ENCODE data around the gene PMEPA1. TPM values are rescaled to one million over a fixed set of nuclear protein-coding genes. Genes with fewer than 3 reads are reported as not detected.

The PMEPA1 gene
- total RNA-seq, 1 experiment from 2014 or later: 89.8 TPM

- CTCF ChIA-PET: no interaction called here
- in situ Hi-C loops (cut with HindIII; ENCODE audit: low pct_unique_long_range_greater_than_20kb, low sequenced_read_pairs): no loop called here
- H3K9me3 ChIP-seq (ENCODE audit: control insufficient read depth, insufficient read depth, low read depth, low read length): no peaks in the 10 kb centered on the region
- H3K27ac ChIP-seq (ENCODE audit: low read length): no peak overlapping the region
- no peaks in the 10 kb centered on the region for H3K36me3 ChIP-seq (ENCODE audit: control insufficient read depth, insufficient read depth, low read length)
- no TSS peak for BruUV-seq (replicated peaks)
- TF ChIP-seq TCF7L2 (IDR thresholded peaks at IDR 0.05; ENCODE audit: low read depth, low read length): no peak
- TF ChIP-seq, protein P1, sequence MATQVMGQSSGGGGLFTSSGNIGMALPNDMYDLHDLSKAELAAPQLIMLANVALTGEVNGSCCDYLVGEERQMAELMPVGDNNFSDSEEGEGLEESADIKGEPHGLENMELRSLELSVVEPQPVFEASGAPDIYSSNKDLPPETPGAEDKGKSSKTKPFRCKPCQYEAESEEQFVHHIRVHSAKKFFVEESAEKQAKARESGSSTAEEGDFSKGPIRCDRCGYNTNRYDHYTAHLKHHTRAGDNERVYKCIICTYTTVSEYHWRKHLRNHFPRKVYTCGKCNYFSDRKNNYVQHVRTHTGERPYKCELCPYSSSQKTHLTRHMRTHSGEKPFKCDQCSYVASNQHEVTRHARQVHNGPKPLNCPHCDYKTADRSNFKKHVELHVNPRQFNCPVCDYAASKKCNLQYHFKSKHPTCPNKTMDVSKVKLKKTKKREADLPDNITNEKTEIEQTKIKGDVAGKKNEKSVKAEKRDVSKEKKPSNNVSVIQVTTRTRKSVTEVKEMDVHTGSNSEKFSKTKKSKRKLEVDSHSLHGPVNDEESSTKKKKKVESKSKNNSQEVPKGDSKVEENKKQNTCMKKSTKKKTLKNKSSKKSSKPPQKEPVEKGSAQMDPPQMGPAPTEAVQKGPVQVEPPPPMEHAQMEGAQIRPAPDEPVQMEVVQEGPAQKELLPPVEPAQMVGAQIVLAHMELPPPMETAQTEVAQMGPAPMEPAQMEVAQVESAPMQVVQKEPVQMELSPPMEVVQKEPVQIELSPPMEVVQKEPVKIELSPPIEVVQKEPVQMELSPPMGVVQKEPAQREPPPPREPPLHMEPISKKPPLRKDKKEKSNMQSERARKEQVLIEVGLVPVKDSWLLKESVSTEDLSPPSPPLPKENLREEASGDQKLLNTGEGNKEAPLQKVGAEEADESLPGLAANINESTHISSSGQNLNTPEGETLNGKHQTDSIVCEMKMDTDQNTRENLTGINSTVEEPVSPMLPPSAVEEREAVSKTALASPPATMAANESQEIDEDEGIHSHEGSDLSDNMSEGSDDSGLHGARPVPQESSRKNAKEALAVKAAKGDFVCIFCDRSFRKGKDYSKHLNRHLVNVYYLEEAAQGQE (IDR thresholded peaks at IDR 0.05; ENCODE audit: insufficient read depth in 1 of 2, low read depth in 2 of 2, low read length in 1 of 2): no peak
- TF ChIP-seq SIN3A (IDR thresholded peaks at IDR 0.05; ENCODE audit: borderline replicate concordance, insufficient read depth, low read depth, low read length): no peak
- no peak for TF ChIP-seq CTCF (IDR thresholded peaks at IDR 0.05)
- no peak for TF ChIP-seq POLR2AphosphoS5 (IDR thresholded peaks at IDR 0.05; ENCODE audit: low read depth, low read length)
- peaks cover 11% of the 10 kb centered on the region for H3K4me1 ChIP-seq (ENCODE audit: control insufficient read depth, insufficient read depth, low read length)
- POLR2A ChIA-PET: no interaction called here
- no peak overlapping the region for H3K4me3 ChIP-seq (ENCODE audit: low read depth in 2 of 2, low read length in 2 of 2)
- DNase-seq (ENCODE audit: low read depth, low spot score) (no peak), ATAC-seq (no peak)
- H3K27me3 ChIP-seq (ENCODE audit: control insufficient read depth, insufficient read depth, low read length): no peaks in the 10 kb centered on the region
- intact Hi-C loops (cut with micrococcal nuclease; ENCODE audit: unreplicated experiment): no loop called here
Observed at GRCh38 chr20:57658833-57659516, 50.8 kb downstream of the PMEPA1 start.

GRCh38 chr20:57658447-57658832 is 51.4 kb downstream of the PMEPA1 start:
- Histone ChIP-seq H3K9me3 (ENCODE audit: control insufficient read depth, insufficient read depth, low read depth, low read length) (no peaks in the 10 kb centered on the region), H3K4me1 (ENCODE audit: control insufficient read depth, insufficient read depth, low read length) (peaks cover 11% of the 10 kb centered on the region), H3K36me3 (ENCODE audit: control insufficient read depth, insufficient read depth, low read length) (no peaks in the 10 kb centered on the region), H3K4me3 (ENCODE audit: low read depth in 2 of 2, low read length in 2 of 2) (no peak overlapping the region), H3K27ac (ENCODE audit: low read length) (no peak overlapping the region), H3K27me3 (ENCODE audit: control insufficient read depth, insufficient read depth, low read length) (no peaks in the 10 kb centered on the region)
- DNase-seq (ENCODE audit: low read depth, low spot score) (no peak), ATAC-seq (no peak)
- BruUV-seq (replicated peaks): no TSS peak
- intact Hi-C loops (cut with micrococcal nuclease; ENCODE audit: unreplicated experiment): no loop called here
- ChIA-PET CTCF (no interaction called here), POLR2A (no interaction called here)
- in situ Hi-C loops (cut with HindIII; ENCODE audit: low pct_unique_long_range_greater_than_20kb, low sequenced_read_pairs): no loop called here
- TF ChIP-seq CTCF (IDR thresholded peaks at IDR 0.05): no peak
- TF ChIP-seq, protein P1 (IDR thresholded peaks at IDR 0.05; ENCODE audit: insufficient read depth in 1 of 2, low read depth in 2 of 2, low read length in 1 of 2): no peak
- no peak for TF ChIP-seq POLR2AphosphoS5 (IDR thresholded peaks at IDR 0.05; ENCODE audit: low read depth, low read length)
- TF ChIP-seq SIN3A (IDR thresholded peaks at IDR 0.05; ENCODE audit: borderline replicate concordance, insufficient read depth, low read depth, low read length): no peak
- no peak for TF ChIP-seq TCF7L2 (IDR thresholded peaks at IDR 0.05; ENCODE audit: low read depth, low read length)
